Stomach (tissue), 9 donors: ENCODE data around the gene CHN2. TPM values are rescaled to one million over a fixed set of nuclear protein-coding genes. Genes with fewer than 3 reads are reported as not detected.
A peak's percentile ranks its signal among the peaks of the same experiment; 100 is the strongest.

Experiments used
- DNase-seq, 2 donors: peaks; one replicate each; pipeline versions ENCODE4 v3.0.0 to v3.0.0-alpha.2; 2013 to 2019
- H3K27ac ChIP-seq, 5 donors: fragments of 200-600 bp in 4 of 5; sonication (generic) in 4 of 5; one replicate each; pipeline ENCODE4 v1.5.1; 2013 to 2019; ENCODE audit warnings: mild to moderate bottlenecking in 1 of 5, moderate library complexity in 1 of 5
- H3K27me3 ChIP-seq, 3 donors: fragments of 200-600 bp; sonication (generic); one replicate each; pipeline ENCODE4 v1.5.1; 2017 to 2019; ENCODE audit warnings: mixed run types in 1 of 3
- H3K36me3 ChIP-seq, 4 donors: fragments of 200-600 bp; sonication (generic); 1 replicate in 3 of 4; 2 replicates in 1 of 4; pipeline ENCODE4 v1.5.1; 2016 to 2019
- H3K4me1 ChIP-seq, 4 donors: fragments of 200-600 bp; sonication (generic); one replicate each; pipeline ENCODE4 v1.5.1; 2016 to 2019
- H3K4me3 ChIP-seq, 4 donors: fragments of 200-600 bp; sonication (generic) in 3 of 4; one replicate each; pipeline ENCODE4 v1.5.1; 2016 to 2019; ENCODE audit warnings: mild to moderate bottlenecking in 1 of 4
- H3K9me3 ChIP-seq, 4 donors: fragments of 200-600 bp; sonication (generic); one replicate each; pipeline ENCODE4 v1.5.1; 2016 to 2019
- CTCF ChIP-seq, 7 experiments: fragments of 450-650 bp in 4 of 7; fragments of 200-600 bp in 3 of 7; sonication (generic) in 3 of 7; IDR thresholded peaks; one replicate each; pipeline ENCODE4 v1.5.1; 2016 to 2019; ENCODE audit warnings: antibody characterized with exemption in 7 of 7, control low read depth in 2 of 7, mild to moderate bottlenecking in 1 of 7
- EP300 ChIP-seq: sonication (generic); formaldehyde crosslinking; IDR thresholded peaks from one replicate; pipeline ENCODE4 v1.6.1; 2017; ENCODE audit warnings: antibody characterized with exemption
- POLR2A ChIP-seq, 4 donors: fragments of 450-650 bp; IDR thresholded peaks; one replicate each; pipeline ENCODE4 v1.6.1; 2016; ENCODE audit warnings: antibody characterized with exemption in 4 of 4, control low read depth in 2 of 4, mild to moderate bottlenecking in 1 of 4, moderate library complexity in 1 of 4
- POLR2AphosphoS5 ChIP-seq, 3 donors: sonication (generic); formaldehyde crosslinking; IDR thresholded peaks; one replicate each; pipeline ENCODE4 v1.6.1; 2016; ENCODE audit warnings: antibody characterized with exemption in 3 of 3
- WGBS, 5 donors: extraction: QIAGEN DNeasy Blood & Tissue Kit in 3 of 5; methylation state at CpG; one replicate each; pipeline versions ENCODE4 v1.1.5 to v1.1.7; 2013 to 2018; 5-methylcytosine and 5-hydroxymethylcytosine counted together
- intact Hi-C: fragments of 100-400 bp; cut with DNase I; formaldehyde crosslinking; loops from one replicate; pipeline ENCODE4 v1.15.1; 2023; ENCODE audit warnings: low total_unique reads
- polyA plus RNA-seq, 3 donors: library from polyadenylated mRNA; stranded (reverse); fragments of 200-250 nt; gene quantifications; one replicate each; pipeline ENCODE4 v1.2.3, GENCODE V29; 2013
- total RNA-seq, 5 donors: library from RNA; depleted of rRNA; stranded (reverse); fragments of >200 nt; gene quantifications; one replicate each; pipeline versions ENCODE4 v1.1.0 to v1.2.3, GENCODE V29; 2014 to 2016
- donor health status: healthy with polysubstance abuse.
- donor health status: Bipolar disorder and iron deficiency.
- donor health status: healthy.

CHN2 gene
- total and polyA plus RNA-seq, 8 donors = 2.4 to 47.8 (median 13.8) TPM

- Histone ChIP-seq H3K36me3 (no peaks in the 10 kb centered on the region), H3K9me3 (no peaks in the 10 kb centered on the region)
- 84 to 89% (median 87%) methylated on average over 7 of the region's 7 CpGs for WGBS, 5 donors
These were observed 229.9 kb downstream of the CHN2 start for GRCh38 chr7:29424295-29424983.

GRCh38 chr7:29424984-29425309, 230.4 kb downstream of the CHN2 start:
- intact Hi-C loops = no loop called here
- DNase-seq = peak in 1 of 2 donors; percentile 61
- Histone ChIP-seq H3K9me3 (no peaks in the 10 kb centered on the region), H3K4me3 (no peak overlapping the region), H3K27ac (no peak overlapping the region), H3K4me1 (no peaks in the 10 kb centered on the region), H3K27me3 (no peaks in the 10 kb centered on the region), H3K36me3 (no peaks in the 10 kb centered on the region)
- TF ChIP-seq POLR2A (IDR thresholded peaks at IDR 0.05) (no peak), EP300 (no peak)
- WGBS, 5 donors = 77 to 93% (median 85%) methylated on average over 3 of the region's 3 CpGs

More at GRCh38 chr7:29424295-29424983, 229.9 kb downstream of the CHN2 start:
- TF ChIP-seq POLR2AphosphoS5 (IDR thresholded peaks at IDR 0.05) = no peak
- Histone ChIP-seq H3K27me3 (no peaks in the 10 kb centered on the region), H3K27ac (no peak overlapping the region), H3K4me3 (no peak overlapping the region), H3K4me1 (no peaks in the 10 kb centered on the region)
- intact Hi-C loops = no loop called here
- DNase-seq = no peak

GRCh38 chr7:29426587-29426986, 232.0 kb downstream of the CHN2 start:
- Histone ChIP-seq H3K4me1 (no peaks in the 10 kb centered on the region), H3K9me3 (no peaks in the 10 kb centered on the region), H3K4me3 (no peak overlapping the region), H3K27ac (no peak overlapping the region), H3K36me3 (no peaks in the 10 kb centered on the region), H3K27me3 (no peaks in the 10 kb centered on the region)
- intact Hi-C loops = no loop called here
- WGBS, 5 donors = 87 to 91% (median 91%) methylated on average over 5 of the region's 5 CpGs
- TF ChIP-seq POLR2A (IDR thresholded peaks at IDR 0.05) = no peak
- no peak for TF ChIP-seq EP300
- TF ChIP-seq CTCF (IDR thresholded peaks at IDR 0.05) = no peak
- TF ChIP-seq POLR2AphosphoS5 (IDR thresholded peaks at IDR 0.05) = no peak
- no peak for DNase-seq

- no peak for DNase-seq
- Histone ChIP-seq H3K4me3 (no peak overlapping the region), H3K27me3 (no peaks in the 10 kb centered on the region), H3K4me1 (no peaks in the 10 kb centered on the region), H3K36me3 (no peaks in the 10 kb centered on the region), H3K9me3 (no peaks in the 10 kb centered on the region), H3K27ac (no peak overlapping the region)
- intact Hi-C loops = no loop called here
- TF ChIP-seq POLR2A (IDR thresholded peaks at IDR 0.05) (no peak), EP300 (no peak), CTCF (IDR thresholded peaks at IDR 0.05) (no peak), POLR2AphosphoS5 (IDR thresholded peaks at IDR 0.05) (no peak)
- 25 to 79% (median 50%) methylated on average over 1 of the region's 1 CpG for WGBS, 5 donors
These were observed 234.8 kb downstream of the CHN2 start for GRCh38 chr7:29429401-29429800.

GRCh38 chr7:29430279-29430949, 235.8 kb downstream of the CHN2 start:
- Histone ChIP-seq H3K27me3 (no peaks in the 10 kb centered on the region), H3K27ac (no peak overlapping the region), H3K4me3 (no peak overlapping the region), H3K4me1 (no peaks in the 10 kb centered on the region), H3K36me3 (no peaks in the 10 kb centered on the region), H3K9me3 (no peaks in the 10 kb centered on the region)
- intact Hi-C loops = no loop called here
- 76 to 86% (median 84%) methylated on average over 8 of the region's 8 CpGs for WGBS, 5 donors
- no peak for TF ChIP-seq POLR2AphosphoS5 (IDR thresholded peaks at IDR 0.05)
- no peak for TF ChIP-seq POLR2A (IDR thresholded peaks at IDR 0.05)
- TF ChIP-seq CTCF (IDR thresholded peaks at IDR 0.05) = no peak
- no peak for TF ChIP-seq EP300
- no peak for DNase-seq
